ENCODE measurements around the gene SHANK3. TPM values are rescaled to one million over a fixed set of nuclear protein-coding genes. Genes with fewer than 3 reads are reported as not detected.
"Not testable (repeated sequence)": the region's sequence is repeated elsewhere in the genome, so short reads cannot be mapped to it uniquely, and the experiment has no call there.

SHANK3 gene
- 0.58 and 0.75 TPM in 2 replicates for total RNA-seq (2014; rRNA removed)
- 1.3 TPM for polyA plus RNA-seq (2012)

GRCh38 chr22:50672471-50673230, at the start of gene SHANK3:
TSS of gene SHANK3 (plus strand) at chr22:50672823.
- DNase-seq (ENCODE audit: low read depth): no peak

GRCh38 chr22:50624347-50625130, 48.1 kb upstream of the SHANK3 start:
- no peak for DNase-seq (ENCODE audit: low read depth)

- DNase-seq (ENCODE audit: low read depth): no peak
Measured at GRCh38 chr22:50625131-50625567, 47.5 kb upstream of the SHANK3 start.

- DNase-seq (ENCODE audit: low read depth): no peak
Measured at GRCh38 chr22:50625568-50626313, 46.9 kb upstream of the SHANK3 start.

GRCh38 chr22:50626314-50626849, 46.2 kb upstream of the SHANK3 start:
- DNase-seq (ENCODE audit: low read depth): no peak

- DNase-seq (ENCODE audit: low read depth): no peak
Measured at GRCh38 chr22:50626850-50627641, 45.6 kb upstream of the SHANK3 start.

- DNase-seq (ENCODE audit: low read depth): peak; percentile 75
Measured at GRCh38 chr22:50627642-50628542, 44.7 kb upstream of the SHANK3 start, which contains the start of gene ARSA. TSS of gene ARSA (minus strand) at chr22:50628152. CDS start at chr22:50627779, 373 bp downstream.

- DNase-seq (ENCODE audit: low read depth): no peak
Measured at GRCh38 chr22:50628543-50629134, 44.0 kb upstream of the SHANK3 start.

- DNase-seq (ENCODE audit: low read depth): peak; percentile 50
Measured at GRCh38 chr22:50630376-50630775, 42.2 kb upstream of the SHANK3 start.

GRCh38 chr22:50633086-50633485, 39.5 kb upstream of the SHANK3 start:
- no peak for DNase-seq (ENCODE audit: low read depth)

GRCh38 chr22:50633771-50634170, 38.9 kb upstream of the SHANK3 start:
- no peak for DNase-seq (ENCODE audit: low read depth)

- no peak for DNase-seq (ENCODE audit: low read depth)
Measured at GRCh38 chr22:50635591-50635990, 37.0 kb upstream of the SHANK3 start.

- DNase-seq (ENCODE audit: low read depth): not testable (repeated sequence)
Measured at GRCh38 chr22:50640296-50640695, 32.3 kb upstream of the SHANK3 start.

GRCh38 chr22:50640857-50641647, 31.6 kb upstream of the SHANK3 start:
- DNase-seq (ENCODE audit: low read depth): no peak

GRCh38 chr22:50641696-50642607, 30.7 kb upstream of the SHANK3 start:
- no peak for DNase-seq (ENCODE audit: low read depth)

GRCh38 chr22:50643021-50643820, 29.4 kb upstream of the SHANK3 start:
- DNase-seq (ENCODE audit: low read depth): not testable (repeated sequence)

GRCh38 chr22:50643821-50644101, 28.9 kb upstream of the SHANK3 start:
- not testable (repeated sequence) for DNase-seq (ENCODE audit: low read depth)
